HepG2 (cell line): ENCODE data around the gene MBTD1. TPM values are rescaled to one million over a fixed set of nuclear protein-coding genes. Genes with fewer than 3 reads are reported as not detected.

Experiments used
- BRCA1 ChIP-seq: sonication (generic); formaldehyde crosslinking; IDR thresholded peaks from 2 replicates; pipeline ENCODE4 v1.4.0; 2020; ENCODE audit warnings: missing genetic modification reagents
- CHD2 ChIP-seq: IDR thresholded peaks from 2 replicates; pipeline ENCODE4 v1.6.1; 2011; ENCODE audit warnings: low read depth, low read length, improper control_type of control experiment
- ETV5 ChIP-seq: IDR thresholded peaks from 2 replicates; pipeline ENCODE4 v1.6.1; 2018; ENCODE audit warnings: missing biosample characterization, missing genetic modification reagents, inconsistent platforms, borderline replicate concordance
- FOXM1 ChIP-seq: sonication (generic); formaldehyde crosslinking; IDR thresholded peaks from 2 replicates; pipeline ENCODE4 v1.5.0; 2020; ENCODE audit warnings: missing genetic modification reagents
- KAT7 ChIP-seq: IDR thresholded peaks from 2 replicates; pipeline ENCODE4 v1.6.1; 2018; ENCODE audit warnings: borderline replicate concordance, missing compliant biosample characterization
- NAIF1 ChIP-seq: sonication (generic); formaldehyde crosslinking; IDR thresholded peaks from 2 replicates; pipeline ENCODE4 v1.5.0; 2020; ENCODE audit warnings: mild to moderate bottlenecking, missing genetic modification reagents, borderline replicate concordance
- NFE2L1 ChIP-seq: sonication (generic); formaldehyde crosslinking; IDR thresholded peaks from 2 replicates; pipeline ENCODE4 v1.4.0; 2020; ENCODE audit warnings: missing genetic modification reagents, mild to moderate bottlenecking, borderline replicate concordance
- NFE2L2 ChIP-seq: fragments of 150-350 bp; IDR thresholded peaks from 2 replicates; pipeline ENCODE4 v1.6.1; 2014; ENCODE audit warnings: low read length
- SNRNP70 ChIP-seq: fragments of 200-400 bp; formaldehyde crosslinking; IDR thresholded peaks from 2 replicates; pipeline ENCODE4 v1.6.1; 2017; ENCODE audit warnings: mild to moderate bottlenecking, low read depth, low read length, moderate library complexity
- XRCC5 ChIP-seq: fragments of 200-400 bp; formaldehyde crosslinking; optimal IDR thresholded peaks from 2 replicates; pipeline ENCODE3; 2017; ENCODE audit warnings: mild to moderate bottlenecking, low read length
- ZNF205 ChIP-seq: IDR thresholded peaks from 2 replicates; pipeline ENCODE4 v1.6.1; 2018; ENCODE audit warnings: missing biosample characterization, missing genetic modification reagents
- ZNF577 ChIP-seq: sonication (generic); formaldehyde crosslinking; IDR thresholded peaks from 2 replicates; pipeline ENCODE4 v1.4.0; 2020; ENCODE audit warnings: mild to moderate bottlenecking, low read depth, missing genetic modification reagents, borderline replicate concordance
- ZNF747 ChIP-seq: sonication (generic); formaldehyde crosslinking; IDR thresholded peaks from 2 replicates; pipeline ENCODE4 v1.8.1; 2023; ENCODE audit warnings: missing genetic modification reagents, mild to moderate bottlenecking, borderline replicate concordance
- ZNF782 ChIP-seq: sonication (generic); formaldehyde crosslinking; IDR thresholded peaks from 2 replicates; pipeline ENCODE4 v1.4.0; 2020; ENCODE audit warnings: missing genetic modification reagents, mild to moderate bottlenecking, borderline replicate concordance
- polyA plus RNA-seq, 8 experiments: library from polyadenylated mRNA; depleted of rRNA in 3 of 8; stranded (reverse) in 7 of 8; unstranded in 1 of 8; fragments of >200 nt; fragmentation: Illumina TruSeq in 4 of 8; extraction: Trizol in 4 of 8; gene quantifications; 2 replicates each; pipeline versions ENCODE4 v1.2.1 to v1.2.3, GENCODE V29; 2011 to 2016; ENCODE audit warnings: low read depth in 4 of 8, missing spikeins in 1 of 8, mixed read lengths in 1 of 8; ENCODE audit not compliant: insufficient read depth in 1 of 8
- total RNA-seq, 5 experiments: library from RNA; depleted of rRNA; stranded (reverse); fragments of >200 nt; fragmentation: Illumina TruSeq; extraction: Trizol; gene quantifications; 2 replicates each; pipeline ENCODE4 v1.2.3, GENCODE V29; 2016; ENCODE audit warnings: low read depth in 1 of 5
- TF ChIP-seq, protein P1 (sequence below): sonication (generic); formaldehyde crosslinking; IDR thresholded peaks from 2 replicates; pipeline ENCODE4 v1.4.0; 2020; ENCODE audit warnings: missing genetic modification reagents, borderline replicate concordance
- TF ChIP-seq, protein P2 (sequence below): IDR thresholded peaks from 2 replicates; pipeline ENCODE4 v1.6.1; 2016; ENCODE audit warnings: missing compliant biosample characterization, missing genetic modification reagents, borderline replicate concordance
- TF ChIP-seq, protein P3 (sequence below): sonication (generic); formaldehyde crosslinking; IDR thresholded peaks from 2 replicates; pipeline ENCODE4 v1.5.1; 2020; ENCODE audit warnings: missing genetic modification reagents, mild to moderate bottlenecking, borderline replicate concordance
- TF ChIP-seq, protein P4 (sequence below): sonication (generic); formaldehyde crosslinking; IDR thresholded peaks from 2 replicates; pipeline ENCODE4 v1.4.0; 2020; ENCODE audit warnings: mild to moderate bottlenecking, missing genetic modification reagents

MBTD1 gene
- total and polyA plus RNA-seq, 2 of the 13 experiments (the other 11 are each of a cell fraction or from before 2014, with no cell fraction given) = 20.9 TPM

DNA sequence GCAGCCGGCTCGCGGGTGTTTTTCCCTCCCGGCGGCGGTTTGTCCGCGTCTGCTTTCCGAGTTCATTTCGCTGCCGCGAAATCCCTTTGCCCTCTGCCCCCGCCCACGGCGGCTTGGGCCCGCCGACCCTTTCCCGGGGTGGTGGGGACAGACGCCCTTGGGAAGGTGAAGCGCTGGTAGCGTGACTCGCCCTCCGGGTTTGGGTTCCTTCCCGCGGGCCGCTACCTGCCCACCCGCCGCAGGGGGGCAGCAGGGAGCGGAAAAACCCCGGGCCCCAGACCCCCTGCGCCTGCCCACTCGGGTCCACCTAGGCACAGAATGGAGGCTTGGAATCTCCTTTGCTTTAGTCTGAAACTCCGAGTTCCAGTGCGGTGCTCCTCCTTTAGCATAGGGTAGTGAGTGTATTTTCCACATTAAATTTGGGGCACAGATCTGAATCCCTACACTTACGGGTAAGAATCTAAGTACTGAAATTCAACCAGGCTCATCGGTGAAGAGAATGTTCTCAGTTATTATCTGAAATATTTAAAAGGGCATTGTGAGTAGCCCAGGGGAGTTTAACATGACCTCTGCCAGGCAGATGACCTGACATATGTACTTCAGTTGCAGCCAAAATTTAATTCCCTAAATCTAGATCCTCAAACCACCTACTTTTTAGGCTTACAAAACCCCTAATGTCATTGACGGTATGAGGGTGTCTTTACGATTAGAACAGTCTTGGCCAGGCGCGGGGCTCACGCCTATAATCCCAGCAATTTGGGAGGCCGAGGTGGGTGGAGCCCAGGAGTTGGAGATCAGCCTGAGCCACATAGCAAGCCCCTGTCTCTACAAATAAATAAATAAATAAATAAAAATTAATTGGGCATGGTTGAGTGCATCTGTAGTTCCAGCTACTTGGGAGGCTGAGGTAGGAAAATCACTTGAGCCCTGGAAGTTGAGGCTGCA, 92.6 kb downstream of the MBTD1 start (continued):
- TF ChIP-seq, protein P1, sequence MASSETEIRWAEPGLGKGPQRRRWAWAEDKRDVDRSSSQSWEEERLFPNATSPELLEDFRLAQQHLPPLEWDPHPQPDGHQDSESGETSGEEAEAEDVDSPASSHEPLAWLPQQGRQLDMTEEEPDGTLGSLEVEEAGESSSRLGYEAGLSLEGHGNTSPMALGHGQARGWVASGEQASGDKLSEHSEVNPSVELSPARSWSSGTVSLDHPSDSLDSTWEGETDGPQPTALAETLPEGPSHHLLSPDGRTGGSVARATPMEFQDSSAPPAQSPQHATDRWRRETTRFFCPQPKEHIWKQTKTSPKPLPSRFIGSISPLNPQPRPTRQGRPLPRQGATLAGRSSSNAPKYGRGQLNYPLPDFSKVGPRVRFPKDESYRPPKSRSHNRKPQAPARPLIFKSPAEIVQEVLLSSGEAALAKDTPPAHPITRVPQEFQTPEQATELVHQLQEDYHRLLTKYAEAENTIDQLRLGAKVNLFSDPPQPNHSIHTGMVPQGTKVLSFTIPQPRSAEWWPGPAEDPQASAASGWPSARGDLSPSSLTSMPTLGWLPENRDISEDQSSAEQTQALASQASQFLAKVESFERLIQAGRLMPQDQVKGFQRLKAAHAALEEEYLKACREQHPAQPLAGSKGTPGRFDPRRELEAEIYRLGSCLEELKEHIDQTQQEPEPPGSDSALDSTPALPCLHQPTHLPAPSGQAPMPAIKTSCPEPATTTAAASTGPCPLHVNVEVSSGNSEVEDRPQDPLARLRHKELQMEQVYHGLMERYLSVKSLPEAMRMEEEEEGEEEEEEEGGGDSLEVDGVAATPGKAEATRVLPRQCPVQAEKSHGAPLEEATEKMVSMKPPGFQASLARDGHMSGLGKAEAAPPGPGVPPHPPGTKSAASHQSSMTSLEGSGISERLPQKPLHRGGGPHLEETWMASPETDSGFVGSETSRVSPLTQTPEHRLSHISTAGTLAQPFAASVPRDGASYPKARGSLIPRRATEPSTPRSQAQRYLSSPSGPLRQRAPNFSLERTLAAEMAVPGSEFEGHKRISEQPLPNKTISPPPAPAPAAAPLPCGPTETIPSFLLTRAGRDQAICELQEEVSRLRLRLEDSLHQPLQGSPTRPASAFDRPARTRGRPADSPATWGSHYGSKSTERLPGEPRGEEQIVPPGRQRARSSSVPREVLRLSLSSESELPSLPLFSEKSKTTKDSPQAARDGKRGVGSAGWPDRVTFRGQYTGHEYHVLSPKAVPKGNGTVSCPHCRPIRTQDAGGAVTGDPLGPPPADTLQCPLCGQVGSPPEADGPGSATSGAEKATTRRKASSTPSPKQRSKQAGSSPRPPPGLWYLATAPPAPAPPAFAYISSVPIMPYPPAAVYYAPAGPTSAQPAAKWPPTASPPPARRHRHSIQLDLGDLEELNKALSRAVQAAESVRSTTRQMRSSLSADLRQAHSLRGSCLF (CRISPR knock-in tag) = peak; percentile 32; the same call in 1 of the 2 replicates
- TF ChIP-seq NFE2L2 = no peak
- TF ChIP-seq CHD2 = 0 out of 2 replicates have a peak, but pooled peaks have one; percentile 32
- TF ChIP-seq ZNF782 (CRISPR knock-in tag) = 0 out of 2 replicates have a peak, but pooled peaks have one; percentile 10
- 0 out of 2 replicates have a peak, but pooled peaks have one; percentile 66 for TF ChIP-seq NAIF1
- TF ChIP-seq NFE2L1 = no peak
- no peak for TF ChIP-seq KAT7 (CRISPR knock-in tag)
- TF ChIP-seq ZNF205 (CRISPR knock-in tag) = peak; percentile 79; the same call in 1 of the 2 replicates
- peak; percentile 94 for TF ChIP-seq XRCC5
- TF ChIP-seq ZNF747 (CRISPR knock-in tag) = no peak
- TF ChIP-seq, protein P2, sequence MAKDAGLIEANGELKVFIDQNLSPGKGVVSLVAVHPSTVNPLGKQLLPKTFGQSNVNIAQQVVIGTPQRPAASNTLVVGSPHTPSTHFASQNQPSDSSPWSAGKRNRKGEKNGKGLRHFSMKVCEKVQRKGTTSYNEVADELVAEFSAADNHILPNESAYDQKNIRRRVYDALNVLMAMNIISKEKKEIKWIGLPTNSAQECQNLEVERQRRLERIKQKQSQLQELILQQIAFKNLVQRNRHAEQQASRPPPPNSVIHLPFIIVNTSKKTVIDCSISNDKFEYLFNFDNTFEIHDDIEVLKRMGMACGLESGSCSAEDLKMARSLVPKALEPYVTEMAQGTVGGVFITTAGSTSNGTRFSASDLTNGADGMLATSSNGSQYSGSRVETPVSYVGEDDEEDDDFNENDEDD (CRISPR knock-in tag) = peak; percentile 6; the same call in 1 of the 2 replicates
- TF ChIP-seq, protein P3, sequence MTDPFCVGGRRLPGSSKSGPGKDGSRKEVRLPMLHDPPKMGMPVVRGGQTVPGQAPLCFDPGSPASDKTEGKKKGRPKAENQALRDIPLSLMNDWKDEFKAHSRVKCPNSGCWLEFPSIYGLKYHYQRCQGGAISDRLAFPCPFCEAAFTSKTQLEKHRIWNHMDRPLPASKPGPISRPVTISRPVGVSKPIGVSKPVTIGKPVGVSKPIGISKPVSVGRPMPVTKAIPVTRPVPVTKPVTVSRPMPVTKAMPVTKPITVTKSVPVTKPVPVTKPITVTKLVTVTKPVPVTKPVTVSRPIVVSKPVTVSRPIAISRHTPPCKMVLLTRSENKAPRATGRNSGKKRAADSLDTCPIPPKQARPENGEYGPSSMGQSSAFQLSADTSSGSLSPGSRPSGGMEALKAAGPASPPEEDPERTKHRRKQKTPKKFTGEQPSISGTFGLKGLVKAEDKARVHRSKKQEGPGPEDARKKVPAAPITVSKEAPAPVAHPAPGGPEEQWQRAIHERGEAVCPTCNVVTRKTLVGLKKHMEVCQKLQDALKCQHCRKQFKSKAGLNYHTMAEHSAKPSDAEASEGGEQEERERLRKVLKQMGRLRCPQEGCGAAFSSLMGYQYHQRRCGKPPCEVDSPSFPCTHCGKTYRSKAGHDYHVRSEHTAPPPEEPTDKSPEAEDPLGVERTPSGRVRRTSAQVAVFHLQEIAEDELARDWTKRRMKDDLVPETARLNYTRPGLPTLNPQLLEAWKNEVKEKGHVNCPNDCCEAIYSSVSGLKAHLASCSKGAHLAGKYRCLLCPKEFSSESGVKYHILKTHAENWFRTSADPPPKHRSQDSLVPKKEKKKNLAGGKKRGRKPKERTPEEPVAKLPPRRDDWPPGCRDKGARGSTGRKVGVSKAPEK (CRISPR knock-in tag) = no peak
- TF ChIP-seq, protein P4, sequence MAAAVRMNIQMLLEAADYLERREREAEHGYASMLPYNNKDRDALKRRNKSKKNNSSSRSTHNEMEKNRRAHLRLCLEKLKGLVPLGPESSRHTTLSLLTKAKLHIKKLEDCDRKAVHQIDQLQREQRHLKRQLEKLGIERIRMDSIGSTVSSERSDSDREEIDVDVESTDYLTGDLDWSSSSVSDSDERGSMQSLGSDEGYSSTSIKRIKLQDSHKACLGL = no peak
- no peak for TF ChIP-seq BRCA1 (CRISPR knock-in tag)
- no peak for TF ChIP-seq SNRNP70
- peak; percentile 47; the same call in 1 of the 2 replicates for TF ChIP-seq ZNF577
- no peak for TF ChIP-seq FOXM1 (CRISPR knock-in tag)
- TF ChIP-seq ETV5 (CRISPR knock-in tag) = no peak; the same call in 1 of the 2 replicates
